Thyroid gland (tissue), 4 donors: ENCODE data around the gene HELZ.

Experiments used
- CTCF ChIP-seq, 6 experiments: fragments of 200-600 bp in 3 of 6; fragments of 450-650 bp in 3 of 6; sonication (generic) in 3 of 6; IDR thresholded peaks; one replicate each; pipeline ENCODE4 v1.5.1; 2016 to 2019; ENCODE audit warnings: antibody characterized with exemption in 6 of 6, mild to moderate bottlenecking in 2 of 6, inconsistent platforms in 1 of 6, moderate library complexity in 1 of 6
- POLR2A ChIP-seq, 2 donors: fragments of 450-650 bp; IDR thresholded peaks; one replicate each; pipeline ENCODE4 v1.6.1; 2017; ENCODE audit warnings: antibody characterized with exemption in 2 of 2, mild to moderate bottlenecking in 2 of 2, moderate library complexity in 1 of 2

GRCh38 chr17:67059372-67059771 is 185.6 kb downstream of the HELZ start:
- TF ChIP-seq CTCF (IDR thresholded peaks at IDR 0.05) (no peak), POLR2A (IDR thresholded peaks at IDR 0.05) (no peak)
